Activated T-helper 1 cell treated with anti-CD3 and anti-CD28 coated beads, Interleukin-12 subunit alpha, Interleukin-12 subunit beta, Interleukin-2, Interleukin-4 antibody, amounts not matched to agents 30 ng/mL and 10 ng/mL and 1 ng/mL, durations not matched to agents 14 hours and 24 hours and 36 hours (primary cell): ENCODE results near the gene RAP1B. TPM values are rescaled to one million over a fixed set of nuclear protein-coding genes. Genes with fewer than 3 reads are reported as not detected.

Experiments used
- DNase-seq: peaks from one replicate; pipeline ENCODE4 v3.0.0; 2021; ENCODE audit warnings: low spot score
- H3K27ac Mint-ChIP-seq: one replicate; pipeline ENCODE4 v1.8.0; 2021; ENCODE audit warnings: mild to moderate bottlenecking, mixed read lengths
- H3K27me3 Mint-ChIP-seq: one replicate; pipeline ENCODE4 v1.8.0; 2022; ENCODE audit warnings: mild to moderate bottlenecking, moderate library complexity, mixed read lengths; ENCODE audit not compliant: insufficient read depth
- H3K36me3 Mint-ChIP-seq: one replicate; pipeline ENCODE4 v1.8.0; 2021; ENCODE audit warnings: low read depth, mixed read lengths
- H3K4me1 Mint-ChIP-seq: one replicate; pipeline ENCODE4 v1.8.0; 2021; ENCODE audit warnings: low read depth, mixed read lengths
- H3K4me3 Mint-ChIP-seq: one replicate; pipeline ENCODE4 v1.8.0; 2021; ENCODE audit warnings: mild to moderate bottlenecking, moderate library complexity, mixed read lengths
- H3K9me3 Mint-ChIP-seq: one replicate; pipeline ENCODE4 v1.8.0; 2021; ENCODE audit warnings: mixed read lengths
- intact Hi-C: fragments of 100-400 bp; cut with micrococcal nuclease; formaldehyde crosslinking; loops from one replicate; pipeline ENCODE4 v1.15.1; 2024
- total RNA-seq: library from RNA; stranded (reverse); gene quantifications from 2 replicates; pipeline ENCODE4 v1.2.3, GENCODE V29; 2022

RAP1B gene
- total RNA-seq, 1 donor from 2014 or later, result 244 TPM

- no peaks in the 10 kb centered on the region for H3K9me3 Mint-ChIP-seq
Observed at GRCh38 chr12:68613209-68613904, 2.7 kb downstream of the RAP1B start.

GRCh38 chr12:68614105-68614679 lies 3.5 kb downstream of the RAP1B start:
- peak overlapping the region; percentile 96 for H3K4me3 Mint-ChIP-seq
- intact Hi-C loops, result loop anchor here (5.0 kb wide), 1 partner anchor 392 kb away; no protein-coding TSS in a partner anchor
- H3K9me3 Mint-ChIP-seq, result no peaks in the 10 kb centered on the region
- DNase-seq, result no peak
- H3K27ac Mint-ChIP-seq, result peak overlapping the region; percentile 76
- peaks cover 67% of the 10 kb centered on the region for H3K4me1 Mint-ChIP-seq
- H3K36me3 Mint-ChIP-seq, result peaks cover 43% of the 10 kb centered on the region
- H3K27me3 Mint-ChIP-seq, result no peaks in the 10 kb centered on the region

More at GRCh38 chr12:68613209-68613904, 2.7 kb downstream of the RAP1B start:
- DNase-seq, result peak; percentile 38
- Mint-ChIP-seq H3K27ac (peak overlapping the region; percentile 96), H3K4me3 (peak overlapping the region; percentile 96), H3K4me1 (peaks cover 59% of the 10 kb centered on the region), H3K27me3 (no peaks in the 10 kb centered on the region), H3K36me3 (peaks cover 43% of the 10 kb centered on the region)
- intact Hi-C loops, result loop anchor here (5.0 kb wide), 1 partner anchor 391 kb away; no protein-coding TSS in a partner anchor

- H3K27me3 Mint-ChIP-seq, result no peaks in the 10 kb centered on the region
- peaks cover 68% of the 10 kb centered on the region for H3K4me1 Mint-ChIP-seq
- no peak for DNase-seq
- peak overlapping the region; percentile 76 for H3K27ac Mint-ChIP-seq
- H3K9me3 Mint-ChIP-seq, result no peaks in the 10 kb centered on the region
- H3K4me3 Mint-ChIP-seq, result peak overlapping the region; percentile 96
- intact Hi-C loops, result loop anchor here (5.0 kb wide), 1 partner anchor 392 kb away; no protein-coding TSS in a partner anchor
- peaks cover 44% of the 10 kb centered on the region for H3K36me3 Mint-ChIP-seq
Observed at GRCh38 chr12:68614769-68615168, 4.1 kb downstream of the RAP1B start.

DNA sequence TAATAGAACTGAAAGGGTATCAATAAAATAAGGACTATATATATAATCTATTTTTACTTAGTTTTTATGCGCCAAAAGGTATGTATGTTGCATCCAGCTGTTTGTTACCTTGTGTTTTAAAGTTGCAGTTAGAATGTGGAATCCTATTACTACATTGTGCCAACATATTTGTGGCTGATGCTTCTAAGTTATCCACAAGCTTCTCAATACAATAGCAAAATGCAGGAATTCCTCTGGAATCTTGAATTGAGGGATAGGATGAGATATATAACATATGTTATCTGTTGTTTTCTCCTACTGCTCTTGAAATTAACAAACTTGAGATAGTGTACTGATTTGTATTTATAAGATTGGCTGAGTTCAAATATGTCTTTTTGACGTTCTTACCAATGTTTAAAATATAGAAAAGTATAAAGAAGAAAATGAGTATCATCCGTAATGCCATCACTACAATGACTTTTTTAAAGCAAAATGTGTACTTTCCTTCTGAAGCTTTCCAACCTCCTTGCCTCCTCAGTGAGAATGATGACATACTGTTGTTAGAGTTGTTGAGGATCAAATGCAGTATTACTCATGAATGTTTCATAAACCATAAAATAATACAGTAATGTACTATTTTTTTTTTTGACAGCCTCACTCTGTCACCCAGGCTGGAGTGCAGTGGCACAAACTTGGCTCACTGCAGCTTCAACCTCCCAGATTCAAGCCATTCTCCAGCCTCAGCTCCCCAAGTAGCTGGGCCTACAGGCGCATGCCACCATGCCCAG lies 6.6 kb downstream of the RAP1B start:
- DNase-seq, result no peak
- H3K4me3 Mint-ChIP-seq, result no peak overlapping the region
- H3K27me3 Mint-ChIP-seq, result no peaks in the 10 kb centered on the region
- H3K4me1 Mint-ChIP-seq, result peaks cover 81% of the 10 kb centered on the region
- H3K9me3 Mint-ChIP-seq, result no peaks in the 10 kb centered on the region
- peak overlapping the region; percentile 40 for H3K27ac Mint-ChIP-seq
- peaks cover 43% of the 10 kb centered on the region for H3K36me3 Mint-ChIP-seq
- intact Hi-C loops, result no loop called here

DNA sequence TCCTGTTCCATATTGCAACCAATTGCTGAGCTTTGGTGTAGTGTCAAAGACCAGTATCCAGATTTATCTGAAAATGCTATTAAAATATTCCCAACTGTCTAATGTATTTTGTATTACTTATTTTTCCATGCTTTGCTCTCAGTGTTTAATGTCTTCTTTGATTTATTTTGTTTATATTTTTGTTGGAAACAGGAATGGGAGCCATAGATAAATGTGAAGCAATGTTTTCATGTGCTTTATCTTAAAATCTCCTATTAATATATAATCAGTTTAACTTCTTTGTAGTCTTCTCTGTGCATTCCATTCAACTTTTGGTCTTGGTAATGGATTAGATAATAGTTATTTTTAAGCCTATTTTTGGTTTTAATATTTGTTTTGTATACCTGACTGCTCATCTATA lies 8.8 kb downstream of the RAP1B start:
- H3K36me3 Mint-ChIP-seq, result peaks cover 39% of the 10 kb centered on the region
- intact Hi-C loops, result loop anchor here (1.0 kb wide), 1 partner anchor 9 kb away; the partner anchor contains the start of gene RAP1B
- no peak overlapping the region for H3K27ac Mint-ChIP-seq

GRCh38 chr12:68620519-68621471 lies 10.1 kb downstream of the RAP1B start:
- Mint-ChIP-seq H3K36me3 (peaks cover 39% of the 10 kb centered on the region), H3K4me1 (peaks cover 64% of the 10 kb centered on the region), H3K4me3 (no peak overlapping the region), H3K9me3 (peaks cover 3% of the 10 kb centered on the region), H3K27ac (peak overlapping the region; percentile 60), H3K27me3 (no peaks in the 10 kb centered on the region)
- no peak for DNase-seq
- intact Hi-C loops, result no loop called here

More for the DNA sequence above, 8.8 kb downstream of the RAP1B start:
- Mint-ChIP-seq H3K4me3 (no peak overlapping the region), H3K4me1 (peaks cover 71% of the 10 kb centered on the region), H3K9me3 (no peaks in the 10 kb centered on the region), H3K27me3 (no peaks in the 10 kb centered on the region)
- DNase-seq, result no peak

GRCh38 chr12:68621472-68622081 lies 10.9 kb downstream of the RAP1B start:
- peaks cover 47% of the 10 kb centered on the region for H3K36me3 Mint-ChIP-seq
- intact Hi-C loops, result no loop called here
- peaks cover 3% of the 10 kb centered on the region for H3K9me3 Mint-ChIP-seq

GRCh38 chr12:68622250-68622649 lies 11.6 kb downstream of the RAP1B start:
- peaks cover 6% of the 10 kb centered on the region for H3K9me3 Mint-ChIP-seq
- H3K27ac Mint-ChIP-seq, result peak overlapping the region; percentile 54
- intact Hi-C loops, result no loop called here
- H3K4me1 Mint-ChIP-seq, result peaks cover 70% of the 10 kb centered on the region
- DNase-seq, result no peak
- H3K4me3 Mint-ChIP-seq, result no peak overlapping the region
- peaks cover 52% of the 10 kb centered on the region for H3K36me3 Mint-ChIP-seq
- H3K27me3 Mint-ChIP-seq, result no peaks in the 10 kb centered on the region

More at GRCh38 chr12:68621472-68622081, 10.9 kb downstream of the RAP1B start:
- Mint-ChIP-seq H3K27me3 (no peaks in the 10 kb centered on the region), H3K4me1 (peaks cover 67% of the 10 kb centered on the region), H3K4me3 (no peak overlapping the region), H3K27ac (peak overlapping the region; percentile 60)
- DNase-seq, result no peak

- intact Hi-C loops, result no loop called here
- Mint-ChIP-seq H3K27ac (peak overlapping the region; percentile 47), H3K27me3 (no peaks in the 10 kb centered on the region), H3K36me3 (peaks cover 55% of the 10 kb centered on the region), H3K4me1 (peaks cover 73% of the 10 kb centered on the region), H3K4me3 (no peak overlapping the region), H3K9me3 (peaks cover 14% of the 10 kb centered on the region)
- no peak for DNase-seq
Observed at GRCh38 chr12:68623059-68623458, 12.4 kb downstream of the RAP1B start.

DNA sequence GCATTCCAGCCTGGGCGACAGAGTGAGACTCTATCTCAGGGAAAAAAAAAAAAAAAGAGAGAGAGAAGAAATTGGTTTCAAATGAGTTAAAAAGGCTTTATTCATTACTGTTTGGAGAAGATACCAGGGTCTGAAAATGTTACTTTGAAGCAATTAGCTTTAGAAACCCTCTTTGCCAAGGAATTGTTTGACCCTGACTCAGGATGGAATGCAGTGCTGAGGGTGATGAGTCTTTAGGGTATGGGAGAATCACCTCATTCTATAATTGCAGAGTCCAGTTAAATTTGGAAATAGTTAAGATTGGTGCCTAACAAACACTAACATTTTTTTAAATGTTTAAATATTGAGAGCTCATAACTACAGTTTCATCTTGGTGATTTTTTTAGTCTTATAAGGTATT lies 13.3 kb downstream of the RAP1B start:
- H3K9me3 Mint-ChIP-seq, result peaks cover 18% of the 10 kb centered on the region
- DNase-seq, result no peak
- H3K4me3 Mint-ChIP-seq, result no peak overlapping the region
- no peak overlapping the region for H3K27ac Mint-ChIP-seq
- H3K27me3 Mint-ChIP-seq, result no peaks in the 10 kb centered on the region
- H3K36me3 Mint-ChIP-seq, result peaks cover 61% of the 10 kb centered on the region
- intact Hi-C loops, result no loop called here
- peaks cover 72% of the 10 kb centered on the region for H3K4me1 Mint-ChIP-seq

DNA sequence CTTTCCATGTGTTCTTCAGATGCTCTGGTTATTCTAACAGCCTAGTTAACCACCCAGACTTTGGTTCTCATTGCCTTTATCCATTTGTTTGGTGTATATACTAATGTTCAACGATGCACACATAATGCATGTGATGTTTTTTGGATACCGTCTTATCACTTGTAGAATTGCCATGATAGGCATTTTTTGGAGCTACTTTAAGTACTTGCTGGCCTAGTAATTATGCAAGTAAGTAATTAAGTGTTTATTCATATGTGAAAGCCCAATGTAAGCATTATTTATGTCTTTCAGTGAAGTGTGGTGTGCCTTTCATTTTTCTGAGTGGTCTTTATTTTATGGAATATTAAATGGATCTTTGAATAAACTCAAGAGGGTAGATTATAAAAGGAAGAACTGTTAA lies 14.2 kb downstream of the RAP1B start:
- Mint-ChIP-seq H3K36me3 (peaks cover 61% of the 10 kb centered on the region), H3K4me3 (no peak overlapping the region), H3K4me1 (peaks cover 71% of the 10 kb centered on the region), H3K27ac (peak overlapping the region; percentile 10), H3K9me3 (peaks cover 18% of the 10 kb centered on the region), H3K27me3 (no peaks in the 10 kb centered on the region)
- no peak for DNase-seq
- intact Hi-C loops, result no loop called here
